Loucy (cell line): ENCODE measurements around the gene NARS2.
A peak's percentile ranks its signal among the peaks of the same experiment; 100 is the strongest.
"Not testable (repeated sequence)": the region's sequence is repeated elsewhere in the genome, so short reads cannot be mapped to it uniquely, and the experiment has no call there.

ENCODE experiments used
- H2AFZ ChIP-seq: fragments of 200-600 bp; sonication (generic); 2 replicates; pipeline ENCODE4 v1.6.0; 2016; ENCODE audit warnings: antibody characterized with exemption, mild to moderate bottlenecking, low read length, moderate library complexity
- H3F3A ChIP-seq: fragments of 200-600 bp; 2 replicates; pipeline ENCODE4 v1.6.0; 2016; ENCODE audit warnings: antibody characterized with exemption, low read depth, mild to moderate bottlenecking
- H3K27me3 ChIP-seq: fragments of 200-600 bp; sonication (generic); 2 replicates; pipeline ENCODE4 v1.6.1; 2014; ENCODE audit warnings: low read length, mild to moderate bottlenecking; ENCODE audit not compliant: insufficient read depth, poor library complexity, severe bottlenecking
- H3K36me3 ChIP-seq: fragments of 200-600 bp; sonication (generic); 2 replicates; pipeline ENCODE4 v1.6.1; 2016; ENCODE audit warnings: low read length; ENCODE audit not compliant: insufficient read depth
- H3K4me1 ChIP-seq: fragments of 200-600 bp; sonication (generic); 2 replicates; pipeline ENCODE4 v1.5.1; 2014; ENCODE audit warnings: low read length, mild to moderate bottlenecking; ENCODE audit not compliant: insufficient read depth, poor library complexity, severe bottlenecking
- H3K4me2 ChIP-seq: fragments of 200-600 bp; sonication (generic); 2 replicates; pipeline ENCODE4 v1.6.0; 2014; ENCODE audit warnings: antibody characterized with exemption, low read length, low read depth, mild to moderate bottlenecking; ENCODE audit not compliant: poor library complexity, severe bottlenecking
- H3K4me3 ChIP-seq: fragments of 200-600 bp; sonication (generic); 2 replicates; pipeline ENCODE4 v1.5.1; 2014; ENCODE audit warnings: low read length, mild to moderate bottlenecking, mixed read lengths; ENCODE audit not compliant: poor library complexity, severe bottlenecking
- H3K79me2 ChIP-seq: fragments of 200-600 bp; sonication (generic); 2 replicates; pipeline ENCODE4 v1.6.1; 2014; ENCODE audit warnings: low read length; ENCODE audit not compliant: insufficient read depth
- H3K9ac ChIP-seq: fragments of 200-600 bp; sonication (generic); 2 replicates; pipeline ENCODE4 v1.6.0; 2014; ENCODE audit warnings: mild to moderate bottlenecking, low read depth, low read length, moderate library complexity; ENCODE audit not compliant: poor library complexity, severe bottlenecking
- H3K9me2 ChIP-seq: fragments of 200-600 bp; sonication (generic); replicated peaks from 2 replicates; pipeline ENCODE4 v1.6.1; 2016; ENCODE audit warnings: low read depth, low read length, mixed read lengths
- H3K9me3 ChIP-seq: fragments of 200-600 bp; sonication (generic); 2 replicates; pipeline ENCODE4 v1.6.1; 2014; ENCODE audit warnings: mild to moderate bottlenecking, antibody characterized with exemption, low read length, low read depth; ENCODE audit not compliant: insufficient read depth
- H4K20me1 ChIP-seq: fragments of 200-600 bp; sonication (generic); 2 replicates; pipeline ENCODE4 v1.6.0; 2014; ENCODE audit warnings: antibody characterized with exemption, low read length, mild to moderate bottlenecking; ENCODE audit not compliant: insufficient read depth, poor library complexity, severe bottlenecking
- EZH2phosphoT487 ChIP-seq: fragments of 200-600 bp; IDR thresholded peaks from 2 replicates; pipeline ENCODE4 v1.6.1; 2018; ENCODE audit warnings: antibody characterized with exemption, mild to moderate bottlenecking, moderate library complexity, borderline replicate concordance
- TF ChIP-seq, protein P1 (sequence below): fragments of 200-600 bp; sonication (generic); conservative IDR thresholded peaks from 2 replicates; pipeline ENCODE4 v1.5.1; 2014; ENCODE audit warnings: mild to moderate bottlenecking, antibody characterized with exemption, low read length

Gene NARS2

DNA sequence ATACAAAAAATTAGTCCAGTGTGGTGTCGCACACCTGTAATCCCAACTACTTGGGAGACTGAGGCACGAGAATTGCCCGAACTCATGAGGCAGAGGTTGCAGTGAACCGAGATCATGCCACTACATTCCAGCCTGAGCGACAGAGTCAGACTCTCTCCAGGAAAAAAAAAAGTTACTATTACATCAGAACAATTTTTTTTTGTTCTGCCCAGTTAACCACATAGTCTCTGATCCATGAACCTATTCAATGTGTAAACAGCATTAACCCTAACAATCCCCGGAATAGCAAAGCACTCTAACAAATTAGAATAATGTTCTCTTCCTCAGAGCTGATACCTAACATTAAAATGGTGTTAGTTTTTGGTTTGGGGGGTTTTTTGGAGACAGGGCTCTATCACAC lies 4.6 kb downstream of the NARS2 start:
- Histone ChIP-seq H3K9me3 (no peaks in the 10 kb centered on the region), H3K4me3 (no peak overlapping the region), H3K36me3 (peaks cover 20% of the 10 kb centered on the region; the same call in 1 of the 2 replicates), H3K9me2 (no peaks in the 10 kb centered on the region), H3F3A (no peaks in the 10 kb centered on the region; the same call in 1 of the 2 replicates), H3K4me2 (no peak overlapping the region), H4K20me1 (peaks cover 9% of the 10 kb centered on the region), H2AFZ (no peak overlapping the region), H3K4me1 (peaks cover 36% of the 10 kb centered on the region), H3K9ac (no peak overlapping the region), H3K79me2 (peaks cover 37% of the 10 kb centered on the region), H3K27me3 (no peaks in the 10 kb centered on the region)
- TF ChIP-seq EZH2phosphoT487 = no peak
- TF ChIP-seq, protein P1, sequence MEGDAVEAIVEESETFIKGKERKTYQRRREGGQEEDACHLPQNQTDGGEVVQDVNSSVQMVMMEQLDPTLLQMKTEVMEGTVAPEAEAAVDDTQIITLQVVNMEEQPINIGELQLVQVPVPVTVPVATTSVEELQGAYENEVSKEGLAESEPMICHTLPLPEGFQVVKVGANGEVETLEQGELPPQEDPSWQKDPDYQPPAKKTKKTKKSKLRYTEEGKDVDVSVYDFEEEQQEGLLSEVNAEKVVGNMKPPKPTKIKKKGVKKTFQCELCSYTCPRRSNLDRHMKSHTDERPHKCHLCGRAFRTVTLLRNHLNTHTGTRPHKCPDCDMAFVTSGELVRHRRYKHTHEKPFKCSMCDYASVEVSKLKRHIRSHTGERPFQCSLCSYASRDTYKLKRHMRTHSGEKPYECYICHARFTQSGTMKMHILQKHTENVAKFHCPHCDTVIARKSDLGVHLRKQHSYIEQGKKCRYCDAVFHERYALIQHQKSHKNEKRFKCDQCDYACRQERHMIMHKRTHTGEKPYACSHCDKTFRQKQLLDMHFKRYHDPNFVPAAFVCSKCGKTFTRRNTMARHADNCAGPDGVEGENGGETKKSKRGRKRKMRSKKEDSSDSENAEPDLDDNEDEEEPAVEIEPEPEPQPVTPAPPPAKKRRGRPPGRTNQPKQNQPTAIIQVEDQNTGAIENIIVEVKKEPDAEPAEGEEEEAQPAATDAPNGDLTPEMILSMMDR = no peak

DNA sequence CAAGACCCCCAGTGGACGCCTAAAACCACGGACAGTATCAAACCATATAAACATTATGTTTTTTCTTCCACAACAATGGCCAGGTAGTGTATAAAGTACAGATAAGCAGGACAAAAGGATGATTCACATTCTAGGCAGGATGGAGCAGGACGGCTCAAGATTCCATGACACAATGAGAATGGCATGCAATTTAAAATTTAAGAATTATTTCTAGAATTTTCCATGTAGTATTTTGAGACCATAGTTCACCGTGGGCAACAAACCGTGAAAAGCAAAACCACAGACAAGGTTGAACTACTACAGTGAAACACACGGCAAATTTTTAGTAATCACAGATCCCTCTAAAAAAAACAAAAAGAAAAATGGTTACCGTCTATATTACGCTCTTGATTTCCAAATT lies 7.5 kb downstream of the NARS2 start:
- peaks cover 29% of the 10 kb centered on the region for H3K4me1 ChIP-seq
- no peaks in the 10 kb centered on the region for H3K27me3 ChIP-seq
- no peaks in the 10 kb centered on the region; the same call in 1 of the 2 replicates for H3F3A ChIP-seq
- H4K20me1 ChIP-seq = peaks cover 9% of the 10 kb centered on the region
- no peak overlapping the region for H3K9ac ChIP-seq
- no peak overlapping the region for H2AFZ ChIP-seq
- peaks cover 25% of the 10 kb centered on the region for H3K79me2 ChIP-seq
- H3K9me3 ChIP-seq = no peaks in the 10 kb centered on the region
- TF ChIP-seq, protein P1 = no peak
- TF ChIP-seq EZH2phosphoT487 = no peak
- H3K36me3 ChIP-seq = peaks cover 20% of the 10 kb centered on the region; the same call in 1 of the 2 replicates
- H3K9me2 ChIP-seq = no peaks in the 10 kb centered on the region
- H3K4me3 ChIP-seq = no peak overlapping the region
- H3K4me2 ChIP-seq = peak overlapping the region; percentile 5

DNA sequence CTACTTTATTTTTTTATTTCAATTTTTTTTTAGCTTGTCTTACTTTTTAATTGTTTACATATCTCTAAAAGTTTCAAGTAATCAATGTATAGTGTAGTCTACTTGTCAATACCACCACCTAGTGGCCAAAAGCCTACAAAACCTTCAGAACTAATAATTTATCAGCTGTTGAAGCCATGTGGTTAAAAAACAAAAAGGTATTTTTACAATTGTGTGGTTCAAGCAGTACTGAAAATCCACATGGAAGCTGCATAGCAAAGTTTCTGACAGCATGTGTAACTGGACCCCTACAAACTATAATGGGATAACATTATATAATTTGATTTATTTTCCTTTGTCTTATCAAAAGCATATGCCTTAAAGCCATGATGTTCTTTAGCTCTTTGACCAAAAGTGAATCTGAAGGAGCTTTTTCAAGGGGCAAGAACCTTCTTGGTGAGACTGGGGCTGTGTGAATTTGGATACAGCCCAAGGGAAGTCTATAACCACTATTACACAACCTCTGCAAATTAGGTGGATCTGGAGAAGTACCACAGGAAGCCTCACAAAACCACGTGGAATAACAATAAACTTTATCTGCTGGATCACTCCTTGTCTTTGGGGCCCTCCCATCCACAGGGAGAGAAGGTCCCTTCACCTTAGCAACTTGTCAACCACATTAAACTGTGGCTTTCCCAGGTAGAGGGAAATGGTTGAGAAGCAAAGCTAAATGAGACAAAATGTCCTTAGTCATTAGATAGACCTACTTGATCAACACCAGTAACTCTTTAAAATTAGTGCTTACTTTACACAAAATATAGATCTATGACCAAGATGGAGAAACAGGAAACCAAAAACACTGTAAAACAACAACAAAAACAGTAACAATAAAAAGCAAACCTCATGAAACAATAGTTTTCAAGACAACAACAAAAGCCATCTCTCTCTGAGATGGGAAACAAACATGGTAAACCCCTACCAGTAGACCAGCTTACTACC lies 9.9 kb downstream of the NARS2 start:
- peaks cover 9% of the 10 kb centered on the region for H4K20me1 ChIP-seq
- H3K36me3 ChIP-seq = peaks cover 20% of the 10 kb centered on the region; the same call in 1 of the 2 replicates
- H3K9me3 ChIP-seq = no peaks in the 10 kb centered on the region
- no peaks in the 10 kb centered on the region for H3K27me3 ChIP-seq
- H3F3A ChIP-seq = no peaks in the 10 kb centered on the region; the same call in 1 of the 2 replicates
- TF ChIP-seq, protein P1 = peak; percentile 86
- TF ChIP-seq EZH2phosphoT487 = no peak
- no peak overlapping the region for H3K4me3 ChIP-seq
- no peaks in the 10 kb centered on the region for H3K9me2 ChIP-seq
- peaks cover 39% of the 10 kb centered on the region for H3K4me1 ChIP-seq
- no peak overlapping the region for H2AFZ ChIP-seq
- no peak overlapping the region for H3K9ac ChIP-seq
- H3K79me2 ChIP-seq = peaks cover 31% of the 10 kb centered on the region
- H3K4me2 ChIP-seq = peak overlapping the region; percentile 31

DNA sequence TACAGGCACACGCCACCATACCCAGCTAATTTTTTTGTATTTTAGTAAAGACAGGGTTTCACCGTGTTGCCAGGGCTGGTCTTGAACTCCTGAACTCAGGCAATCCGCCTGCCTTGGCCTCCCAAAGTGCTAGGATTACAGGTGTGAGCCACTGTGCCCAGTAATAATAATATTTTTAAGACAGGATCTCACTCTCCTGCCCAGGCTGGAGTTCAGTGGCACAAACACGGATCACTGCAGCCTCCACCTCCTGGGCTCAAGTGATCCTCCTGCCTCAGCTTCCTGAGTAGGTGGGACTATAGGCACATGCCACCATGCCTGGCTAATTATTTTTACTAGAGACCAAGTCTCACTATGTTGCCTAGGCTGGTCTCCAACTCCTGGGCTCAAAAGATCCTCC lies 10.6 kb downstream of the NARS2 start:
- not testable (repeated sequence) for H3K4me3 ChIP-seq, H3K27me3 ChIP-seq, H4K20me1 ChIP-seq, H3K9me3 ChIP-seq, H3K9ac ChIP-seq, H3K9me2 ChIP-seq, H3F3A ChIP-seq, H2AFZ ChIP-seq, H3K4me2 ChIP-seq
- H3K79me2 ChIP-seq = peaks cover 35% of the 10 kb centered on the region
- peaks cover 40% of the 10 kb centered on the region for H3K4me1 ChIP-seq
- peaks cover 20% of the 10 kb centered on the region; the same call in 1 of the 2 replicates for H3K36me3 ChIP-seq

DNA sequence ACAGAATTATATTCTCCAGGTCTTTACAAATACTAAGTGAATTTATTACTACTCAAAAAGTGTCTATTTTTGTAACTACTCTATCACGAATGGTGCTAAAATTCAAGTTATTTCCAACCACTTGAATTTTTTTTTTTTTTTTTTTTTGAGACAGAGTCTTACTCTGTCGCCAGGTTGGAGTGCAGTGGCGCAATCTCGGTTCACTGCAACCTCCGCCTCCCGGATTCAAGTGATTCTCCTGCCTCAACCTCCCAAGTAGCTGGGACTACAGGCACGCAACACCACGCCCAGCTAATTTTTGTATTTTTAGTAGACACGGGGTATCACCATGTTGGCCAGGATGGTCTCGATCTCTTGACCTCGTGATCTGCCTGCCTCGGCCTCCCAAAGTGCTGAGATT lies 11.6 kb downstream of the NARS2 start:
- not testable (repeated sequence) for H3K9ac ChIP-seq, H3F3A ChIP-seq, H3K27me3 ChIP-seq, H3K4me3 ChIP-seq, H3K9me2 ChIP-seq, H3K9me3 ChIP-seq, H2AFZ ChIP-seq, H4K20me1 ChIP-seq
- Histone ChIP-seq H3K4me1 (peaks cover 40% of the 10 kb centered on the region), H3K79me2 (peaks cover 35% of the 10 kb centered on the region), H3K36me3 (peaks cover 20% of the 10 kb centered on the region; the same call in 1 of the 2 replicates), H3K4me2 (peak overlapping the region; percentile 19)
